NCI-H1694 (cell line): ENCODE data around the gene DEUP1.
"Not testable (repeated sequence)": the region's sequence is repeated elsewhere in the genome, so short reads cannot be mapped to it uniquely, and the experiment has no call there.

Source experiments
- DNase-seq: peaks from one replicate; lab custom pipeline; 2025; lab: John Stamatoyannopoulos, UW

Gene DEUP1

GRCh38 chr11:93330446-93330984 lies at the start of gene DEUP1:
DEUP1 (plus strand) TSS chr11:93330742; CDS start chr11:93332260, 1,518 bp downstream.
- no peak for DNase-seq

DNA sequence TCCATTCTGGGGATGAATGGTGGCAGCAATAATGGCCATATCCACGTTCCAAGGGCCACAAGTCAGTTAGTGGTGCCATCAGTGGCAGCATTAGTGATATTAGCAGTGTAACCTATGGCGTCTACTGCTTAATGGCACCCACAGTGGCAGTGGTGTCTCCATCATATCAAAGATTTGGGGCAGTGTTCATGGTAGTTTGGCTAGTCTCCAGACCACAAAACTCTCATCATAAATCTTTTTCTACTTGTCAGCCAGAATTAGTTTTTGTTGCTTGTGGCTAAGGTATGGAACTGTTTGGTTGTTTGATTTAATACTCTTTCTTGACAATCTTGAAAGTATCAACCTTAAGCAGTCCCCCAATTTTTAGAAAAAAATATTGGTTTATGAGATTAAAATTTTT lies 45.1 kb upstream of the DEUP1 start:
- DNase-seq, result no peak

- DNase-seq, result no peak
Measured at GRCh38 chr11:93287434-93287833, 43.1 kb upstream of the DEUP1 start.

DNA sequence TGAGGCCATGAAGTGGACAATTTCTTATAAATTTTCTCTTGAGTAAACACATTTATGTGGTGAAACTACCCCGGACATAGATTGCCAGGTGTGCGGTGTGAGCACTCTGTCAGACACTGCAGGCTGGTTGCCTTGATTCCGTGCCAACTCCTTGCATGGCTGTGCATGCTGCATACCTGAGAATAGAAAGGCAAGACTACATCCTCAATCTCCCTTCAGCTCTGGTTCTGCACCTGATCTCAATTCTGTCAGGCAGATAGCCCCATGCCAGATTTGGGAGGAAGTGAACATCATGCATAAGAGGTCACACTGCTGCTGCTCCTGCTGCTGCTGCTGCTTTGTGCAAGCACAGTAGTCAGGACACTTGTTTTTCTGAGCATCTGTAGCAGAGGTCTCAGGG lies 42.5 kb upstream of the DEUP1 start:
- no peak for DNase-seq

GRCh38 chr11:93288767-93289166 lies 41.8 kb upstream of the DEUP1 start:
- DNase-seq, result no peak

DNA sequence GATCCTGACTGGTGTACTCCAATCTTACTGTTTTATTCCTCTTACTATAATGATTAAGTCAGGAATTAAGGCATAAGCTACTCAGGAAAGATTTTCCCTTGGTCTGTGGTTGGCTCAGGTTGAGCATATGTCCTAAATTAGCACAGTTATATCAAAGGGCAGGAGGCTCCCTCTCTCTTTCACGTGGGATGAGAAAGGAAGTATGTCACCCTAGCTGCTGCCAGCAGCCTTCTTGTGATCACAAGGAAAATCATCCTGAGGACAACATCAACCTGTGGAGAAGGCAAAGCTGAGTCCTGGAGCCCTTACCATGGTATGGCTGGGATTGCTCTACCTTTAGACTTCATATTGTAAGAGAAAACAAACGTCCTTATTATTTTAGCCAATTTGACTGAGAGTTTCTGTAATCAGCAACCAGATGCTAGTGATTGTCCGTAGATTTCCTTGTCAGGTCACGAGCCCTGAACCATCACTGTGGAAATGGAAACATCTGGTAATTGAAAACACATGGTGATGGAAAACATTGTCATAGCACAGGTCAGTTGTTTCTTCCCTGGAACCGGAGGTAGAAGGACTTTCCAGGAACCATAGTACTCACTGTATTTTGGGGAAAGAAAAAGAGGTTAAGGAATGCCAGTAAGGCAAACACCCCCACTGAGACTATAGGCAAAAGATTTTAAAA lies 40.6 kb upstream of the DEUP1 start:
- DNase-seq, result no peak

- DNase-seq, result no peak
Measured at GRCh38 chr11:93291110-93291509, 39.4 kb upstream of the DEUP1 start.

DNA sequence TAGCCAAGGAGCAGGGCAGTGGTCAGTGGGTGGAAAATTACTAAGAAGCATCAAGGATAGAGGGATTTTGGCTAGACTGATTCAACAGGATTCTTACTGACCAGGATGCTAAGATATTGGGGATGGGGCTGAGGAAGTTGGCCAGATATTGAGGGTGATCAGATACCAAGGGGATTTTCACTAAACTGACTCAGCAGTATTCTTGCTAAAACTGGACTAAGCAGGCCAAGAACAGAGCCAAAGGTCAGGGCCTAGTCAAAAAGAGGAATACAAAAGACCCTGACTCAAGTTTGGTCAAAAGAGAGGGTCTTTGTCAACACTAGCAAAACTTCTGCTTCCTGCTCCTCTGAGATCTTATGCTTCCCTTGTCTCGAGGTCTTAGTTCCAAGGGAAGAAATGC lies 38.6 kb upstream of the DEUP1 start:
- DNase-seq, result no peak

GRCh38 chr11:93295921-93296575 lies 34.5 kb upstream of the DEUP1 start:
- DNase-seq, result peak; percentile 20

- DNase-seq, result no peak
Measured at GRCh38 chr11:93303689-93304088, 26.9 kb upstream of the DEUP1 start.

- not testable (repeated sequence) for DNase-seq
Measured at GRCh38 chr11:93314399-93314798, 16.1 kb upstream of the DEUP1 start.

- DNase-seq, result no peak
Measured at GRCh38 chr11:93319224-93319839, 11.2 kb upstream of the DEUP1 start.

DNA sequence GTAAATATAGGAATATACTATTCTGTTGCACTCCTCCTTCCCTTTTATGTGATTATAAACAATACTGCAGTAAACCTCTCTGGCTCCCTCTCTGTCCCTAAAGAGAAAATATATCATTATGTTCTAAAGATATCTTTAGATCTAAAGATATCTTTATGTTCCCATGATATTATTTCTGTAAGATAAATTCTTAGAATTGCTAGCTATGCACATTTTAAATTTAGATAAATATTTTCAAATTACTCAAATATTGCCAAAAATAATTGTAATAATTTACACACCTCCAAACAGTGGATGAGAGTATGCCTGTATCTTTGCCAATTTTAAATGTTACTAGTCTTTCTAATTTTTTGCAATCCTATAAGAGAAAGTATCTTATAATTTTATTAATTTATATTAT lies 10.3 kb upstream of the DEUP1 start:
- DNase-seq, result no peak

DNA sequence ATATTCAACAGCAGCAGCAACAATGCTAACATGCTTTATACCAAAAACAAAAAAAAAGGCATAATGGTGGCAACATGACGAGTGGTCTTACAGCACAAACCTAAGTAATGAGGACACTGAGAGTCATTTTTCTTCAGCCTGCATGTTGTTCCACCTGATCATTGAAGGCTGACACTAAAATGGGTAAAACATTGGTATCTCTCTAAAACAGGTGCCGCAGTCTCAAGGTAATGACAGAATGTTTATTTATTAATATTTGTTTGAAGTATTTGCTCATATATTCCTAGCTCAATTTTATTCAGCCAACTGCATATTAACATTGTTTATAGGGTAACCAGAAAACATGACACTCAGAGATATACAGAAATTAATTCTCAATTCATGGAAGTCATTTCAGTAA lies 8.3 kb upstream of the DEUP1 start:
- no peak for DNase-seq

GRCh38 chr11:93323747-93324146 lies 6.8 kb upstream of the DEUP1 start:
- DNase-seq, result no peak

GRCh38 chr11:93324500-93324899 lies 6.0 kb upstream of the DEUP1 start:
- no peak for DNase-seq

GRCh38 chr11:93326681-93327080 lies 3.9 kb upstream of the DEUP1 start:
- DNase-seq, result no peak

DNA sequence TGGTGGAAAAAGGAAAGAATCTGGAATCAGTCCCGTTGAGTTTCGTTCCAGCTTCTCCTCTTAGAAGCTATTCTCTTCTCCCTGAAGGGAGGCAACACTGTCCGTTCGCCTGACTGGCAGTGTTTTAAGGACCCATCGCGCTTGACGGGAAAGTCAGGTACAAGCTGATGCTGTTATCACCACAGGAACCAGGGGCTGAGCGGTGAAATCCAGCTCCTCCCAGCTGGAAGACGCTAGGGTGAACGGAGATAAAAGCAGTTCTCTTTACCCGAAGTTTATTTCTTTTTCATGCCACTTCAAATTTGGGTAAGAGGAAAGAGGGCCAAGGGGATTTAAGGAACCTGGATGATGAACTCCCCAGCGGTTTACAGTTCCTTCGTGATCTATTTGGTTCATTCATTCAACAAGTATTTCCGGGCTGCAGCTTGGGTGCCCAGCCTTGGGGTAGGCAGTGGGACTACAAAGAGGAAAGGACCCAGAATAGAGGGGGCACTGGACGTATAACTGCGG lies 551 bp upstream of the DEUP1 start:
- no peak for DNase-seq

DNA sequence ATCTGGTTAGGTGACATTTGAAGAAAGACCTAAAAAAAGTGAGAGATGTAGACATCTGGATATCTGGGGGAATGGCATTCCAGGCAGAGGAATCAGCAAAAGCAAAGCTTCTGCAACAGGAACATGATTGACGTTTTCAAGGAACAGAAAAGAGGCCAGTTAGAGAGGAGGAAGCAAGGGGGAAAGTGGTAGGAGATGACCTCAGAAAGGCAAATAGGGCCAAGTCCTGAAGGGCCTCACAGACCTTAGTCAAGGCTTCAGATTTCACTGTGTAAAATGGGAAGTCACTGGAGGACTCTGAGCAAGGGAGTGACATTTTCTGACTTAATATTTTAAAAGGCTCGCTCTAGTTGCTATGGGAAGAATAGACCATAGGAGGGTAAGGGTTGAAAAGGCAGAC lies 9.7 kb downstream of the DEUP1 start:
- no peak for DNase-seq

- no peak for DNase-seq
Measured at GRCh38 chr11:93344855-93345333, 14.4 kb downstream of the DEUP1 start.

GRCh38 chr11:93348930-93349329 lies 18.4 kb downstream of the DEUP1 start:
- no peak for DNase-seq

GRCh38 chr11:93350835-93351234 lies 20.3 kb downstream of the DEUP1 start:
- DNase-seq, result no peak

- DNase-seq, result no peak
Measured at GRCh38 chr11:93359396-93359795, 28.9 kb downstream of the DEUP1 start.
